ENCODE results near the gene SNTG2.
"Not testable (repeated sequence)": the region's sequence is repeated elsewhere in the genome, so short reads cannot be mapped to it uniquely, and the experiment has no call there.

The SNTG2 gene

GRCh38 chr2:1366546-1367134, 416.0 kb downstream of the SNTG2 start:
- DNase-seq (ENCODE audit: low read depth in 2 of 2, low spot score in 1 of 2), result no peak

- DNase-seq (ENCODE audit: low read depth in 2 of 2, low spot score in 1 of 2), result no peak
Measured at GRCh38 chr2:1367601-1368000, 417.0 kb downstream of the SNTG2 start.

GRCh38 chr2:1369905-1370304, 419.3 kb downstream of the SNTG2 start:
- DNase-seq (ENCODE audit: low read depth in 2 of 2, low spot score in 1 of 2), result no peak

GRCh38 chr2:1370461-1370860, 419.8 kb downstream of the SNTG2 start:
- DNase-seq (ENCODE audit: low read depth in 2 of 2, low spot score in 1 of 2), result no peak

GRCh38 chr2:1371082-1371481, 420.4 kb downstream of the SNTG2 start:
- no peak for DNase-seq (ENCODE audit: low read depth in 2 of 2, low spot score in 1 of 2)

GRCh38 chr2:1373830-1374229, 423.2 kb downstream of the SNTG2 start:
- no peak for DNase-seq (ENCODE audit: low read depth in 2 of 2, low spot score in 1 of 2)

GRCh38 chr2:1374287-1374686, 423.6 kb downstream of the SNTG2 start:
- DNase-seq (ENCODE audit: low read depth in 2 of 2, low spot score in 1 of 2), result no peak

GRCh38 chr2:1375794-1376193, 425.1 kb downstream of the SNTG2 start:
- DNase-seq (ENCODE audit: low read depth in 2 of 2, low spot score in 1 of 2), result no peak

GRCh38 chr2:1377473-1377872, 426.8 kb downstream of the SNTG2 start:
- no peak for DNase-seq (ENCODE audit: low read depth in 2 of 2, low spot score in 1 of 2)

- DNase-seq (ENCODE audit: low read depth in 2 of 2, low spot score in 1 of 2), result no peak
Measured at GRCh38 chr2:1378456-1379150, 428.0 kb downstream of the SNTG2 start.

- DNase-seq (ENCODE audit: low read depth in 2 of 2, low spot score in 1 of 2), result no peak
Measured at GRCh38 chr2:1381644-1382043, 431.0 kb downstream of the SNTG2 start.

- not testable (repeated sequence) for DNase-seq (ENCODE audit: low read depth in 2 of 2, low spot score in 1 of 2)
Measured at GRCh38 chr2:1387954-1388725, 437.5 kb downstream of the SNTG2 start.

GRCh38 chr2:1390118-1390517, 439.5 kb downstream of the SNTG2 start:
- DNase-seq (ENCODE audit: low read depth in 2 of 2, low spot score in 1 of 2), result not testable (repeated sequence)

GRCh38 chr2:1393321-1393720, 442.7 kb downstream of the SNTG2 start:
- no peak for DNase-seq (ENCODE audit: low read depth in 2 of 2, low spot score in 1 of 2)

- no peak for DNase-seq (ENCODE audit: low read depth in 2 of 2, low spot score in 1 of 2)
Measured at GRCh38 chr2:1394709-1395408, 444.2 kb downstream of the SNTG2 start.

GRCh38 chr2:1397350-1397749, 446.7 kb downstream of the SNTG2 start:
- DNase-seq (ENCODE audit: low read depth in 2 of 2, low spot score in 1 of 2), result no peak

- DNase-seq (ENCODE audit: low read depth in 2 of 2, low spot score in 1 of 2), result no peak
Measured at GRCh38 chr2:1398191-1398590, 447.5 kb downstream of the SNTG2 start.

GRCh38 chr2:1400943-1401735, 450.5 kb downstream of the SNTG2 start:
- DNase-seq (ENCODE audit: low read depth in 2 of 2, low spot score in 1 of 2), result no peak

- no peak for DNase-seq (ENCODE audit: low read depth in 2 of 2, low spot score in 1 of 2)
Measured at GRCh38 chr2:1402064-1402463, 451.4 kb downstream of the SNTG2 start.

- no peak for DNase-seq (ENCODE audit: low read depth in 2 of 2, low spot score in 1 of 2)
Measured at GRCh38 chr2:1403565-1403964, 452.9 kb downstream of the SNTG2 start.

GRCh38 chr2:1405124-1405523, 454.5 kb downstream of the SNTG2 start:
- no peak for DNase-seq (ENCODE audit: low read depth in 2 of 2, low spot score in 1 of 2)

Measured in stimulated activated CD8-positive, alpha-beta memory T cell treated with anti-CD3 and anti-CD28 coated beads, Interleukin-4, amount 100 ng/mL, for 4 hours (primary cell).